ENCODE results near the gene ROR1. TPM values are rescaled to one million over a fixed set of nuclear protein-coding genes. Genes with fewer than 3 reads are reported as not detected.

Gene ROR1
- total and polyA plus RNA-seq, 2 donors (not counting 3 experiments of a cell fraction or from before 2014, with no cell fraction given), result 2.6 to 3.5 TPM

- Histone ChIP-seq H3K27me3 (ENCODE audit: control insufficient read depth in 2 of 2, insufficient read depth in 2 of 2, low read length in 2 of 2) (no peaks in the 10 kb centered on the region), H3K79me2 (ENCODE audit: control insufficient read depth, insufficient read depth, low read length) (no peaks in the 10 kb centered on the region), H2AFZ (ENCODE audit: low read depth, low read length) (no peak overlapping the region), H3K4me3 (replicated peaks in 1 of 3; ENCODE audit: insufficient read depth in 1 of 3, low read depth in 1 of 3, low read length in 3 of 3) (no peak overlapping the region), H3K9me1 (replicated peaks; ENCODE audit: control insufficient read depth, extremely low read depth, insufficient read depth, low read length) (no peaks in the 10 kb centered on the region), H3K4me1 (ENCODE audit: control insufficient read depth, extremely low read depth, insufficient read depth, low read length) (peaks cover 6% of the 10 kb centered on the region), H4K20me1 (replicated peaks; ENCODE audit: control insufficient read depth, extremely low read depth, insufficient read depth, low read length) (no peaks in the 10 kb centered on the region), H3K9ac (replicated peaks; ENCODE audit: extremely low read depth, insufficient read depth, low read length) (no peak overlapping the region), H3K27ac (ENCODE audit: insufficient read depth, low read depth, low read length) (no peak overlapping the region), H3K4me2 (ENCODE audit: insufficient read depth, low read length) (no peak overlapping the region), H3K9me3 (replicated peaks; ENCODE audit: control insufficient read depth, insufficient read depth, low read length) (no peaks in the 10 kb centered on the region), H3K36me3 (ENCODE audit: control insufficient read depth in 2 of 2, extremely low read depth in 1 of 2, insufficient read depth in 2 of 2, low read length in 2 of 2) (no peaks in the 10 kb centered on the region)
- ChIA-PET POLR2A (no interaction called here), CTCF (interaction anchor here (1.3 to 1.6 kb wide), 2 partner anchors 21 to 369 kb away, joined by 3 read pairs; no protein-coding TSS in a partner anchor)
- FAIRE-seq (no peak), DNase-seq (ENCODE audit: low read depth, low spot score) (no peak)
- intact Hi-C loops (cut with micrococcal nuclease), result loop anchor here (5.0 kb wide), 1 partner anchor 122 kb away; no protein-coding TSS in a partner anchor
- no TSS peak for BruUV-seq (replicated peaks)
- dilution Hi-C loops (cut with MboI; ENCODE audit: extremely low pct_ligation_motif_present, low sequenced_read_pairs), result no loop called here
- TF ChIP-seq MYC (IDR thresholded peaks at IDR 0.05; ENCODE audit: low read depth, low read length) (no peak), JUN (IDR thresholded peaks at IDR 0.05; ENCODE audit: borderline replicate concordance, insufficient read depth, insufficient read length, low read depth) (no peak), CTCF (IDR thresholded peaks at IDR 0.05; ENCODE audit: extremely low read depth in 1 of 2, insufficient read depth in 1 of 2, low read depth in 1 of 2, low read length in 2 of 2) (no peak), EZH2 (IDR thresholded peaks at IDR 0.05; ENCODE audit: borderline replicate concordance, low read depth, low read length, severe bottlenecking) (no peak), MAX (IDR thresholded peaks at IDR 0.05; ENCODE audit: insufficient read depth, insufficient read length) (no peak), POLR2A (IDR thresholded peaks at IDR 0.05; ENCODE audit: low read depth, low read length) (no peak), FOS (IDR thresholded peaks at IDR 0.05; ENCODE audit: borderline replicate concordance, insufficient read depth, low read length) (no peak), GATA2 (IDR thresholded peaks at IDR 0.05; ENCODE audit: insufficient read depth, insufficient read length, low read depth, low read length) (no peak), POLR2AphosphoS5 (IDR thresholded peaks at IDR 0.05; ENCODE audit: insufficient read depth, low read depth, low read length) (no peak)
These were observed 270.2 kb downstream of the ROR1 start for GRCh38 chr1:64043976-64044375.

Data from endothelial cell of umbilical vein (primary cell).